Measurements from ENCODE around the gene UQCC5.

Gene UQCC5

DNA sequence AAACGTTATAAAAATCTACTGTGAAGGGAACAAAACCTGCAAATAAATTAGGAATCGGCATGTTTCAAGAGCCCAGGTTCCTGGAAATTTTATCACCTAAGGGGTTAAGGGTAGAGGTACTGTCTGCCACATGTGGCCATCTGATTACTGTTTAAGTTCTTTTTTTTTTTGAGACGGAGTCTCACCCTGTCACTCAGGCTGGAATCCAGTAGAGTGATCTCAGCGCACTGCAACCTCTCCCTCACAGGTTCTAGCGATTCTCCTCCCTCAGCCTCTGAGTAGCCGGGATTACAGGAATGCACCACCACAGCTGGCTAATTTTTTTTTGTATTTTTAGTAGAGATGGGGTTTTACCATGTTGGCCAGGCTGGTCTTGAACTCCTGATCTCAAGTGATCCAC lies 35.8 kb downstream of the UQCC5 start:
- TF ChIP-seq, protein P1, sequence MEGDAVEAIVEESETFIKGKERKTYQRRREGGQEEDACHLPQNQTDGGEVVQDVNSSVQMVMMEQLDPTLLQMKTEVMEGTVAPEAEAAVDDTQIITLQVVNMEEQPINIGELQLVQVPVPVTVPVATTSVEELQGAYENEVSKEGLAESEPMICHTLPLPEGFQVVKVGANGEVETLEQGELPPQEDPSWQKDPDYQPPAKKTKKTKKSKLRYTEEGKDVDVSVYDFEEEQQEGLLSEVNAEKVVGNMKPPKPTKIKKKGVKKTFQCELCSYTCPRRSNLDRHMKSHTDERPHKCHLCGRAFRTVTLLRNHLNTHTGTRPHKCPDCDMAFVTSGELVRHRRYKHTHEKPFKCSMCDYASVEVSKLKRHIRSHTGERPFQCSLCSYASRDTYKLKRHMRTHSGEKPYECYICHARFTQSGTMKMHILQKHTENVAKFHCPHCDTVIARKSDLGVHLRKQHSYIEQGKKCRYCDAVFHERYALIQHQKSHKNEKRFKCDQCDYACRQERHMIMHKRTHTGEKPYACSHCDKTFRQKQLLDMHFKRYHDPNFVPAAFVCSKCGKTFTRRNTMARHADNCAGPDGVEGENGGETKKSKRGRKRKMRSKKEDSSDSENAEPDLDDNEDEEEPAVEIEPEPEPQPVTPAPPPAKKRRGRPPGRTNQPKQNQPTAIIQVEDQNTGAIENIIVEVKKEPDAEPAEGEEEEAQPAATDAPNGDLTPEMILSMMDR (IDR thresholded peaks at IDR 0.05; ENCODE audit: insufficient read depth, low read depth, low read length, missing control alignments), result no peak
- H3K4me3 ChIP-seq (ENCODE audit: low read depth, low read length), result no peak overlapping the region
- no peak for DNase-seq (ENCODE audit: low read depth)

DNA sequence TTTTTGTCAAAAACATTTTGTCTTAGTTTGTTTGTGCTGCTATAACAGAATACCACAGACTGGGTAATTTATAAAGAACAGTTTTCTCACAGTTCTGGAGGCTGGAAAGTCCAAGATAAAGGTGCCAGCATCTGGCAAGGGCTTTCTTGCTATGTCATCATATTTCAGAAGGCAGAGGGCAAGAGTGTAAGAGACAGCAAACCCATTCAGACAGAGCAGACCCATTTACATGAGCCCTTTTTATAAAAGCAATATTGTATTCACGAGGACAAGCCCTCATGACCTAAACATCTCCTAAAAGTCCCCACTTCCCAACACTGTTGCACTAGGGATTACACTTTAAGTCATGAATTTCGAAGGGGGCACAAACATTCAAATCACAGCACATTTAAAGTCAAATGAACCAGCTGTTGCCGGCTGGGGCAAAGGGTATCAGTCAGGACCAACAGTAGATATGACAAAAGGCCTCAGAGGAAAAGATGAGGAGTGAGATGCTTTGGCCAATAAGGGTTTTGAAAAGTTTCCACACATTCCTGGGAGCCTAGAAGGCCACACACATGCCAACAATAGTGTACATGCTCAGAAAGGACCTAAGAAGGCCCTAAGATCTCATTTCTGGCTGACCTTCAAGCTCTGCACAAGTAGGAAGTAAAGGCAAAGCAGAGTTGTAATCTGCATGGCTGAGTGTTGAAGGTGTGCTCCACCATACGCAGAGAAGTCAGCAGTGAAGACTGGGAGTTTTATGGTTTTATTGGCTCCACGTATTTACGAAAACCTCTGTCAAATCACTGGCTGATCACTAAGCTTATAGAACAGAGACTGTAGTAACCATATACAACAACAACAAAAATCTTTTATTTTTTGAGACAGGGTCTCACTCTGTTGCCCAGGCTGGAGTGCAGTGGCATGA lies 37.9 kb downstream of the UQCC5 start:
- DNase-seq (ENCODE audit: low read depth), result no peak
- TF ChIP-seq, protein P1 (IDR thresholded peaks at IDR 0.05; ENCODE audit: insufficient read depth, low read depth, low read length, missing control alignments), result no peak

More for the DNA sequence above, 37.9 kb downstream of the UQCC5 start:
- no peak overlapping the region for H3K4me3 ChIP-seq (ENCODE audit: low read depth, low read length)
